KMS-11 (cell line): ENCODE results near the gene ABI3BP.

Source experiments
- H2AFZ ChIP-seq: fragments of 200-600 bp; sonication (generic); 2 replicates; pipeline ENCODE4 v1.6.1; 2016; ENCODE audit warnings: antibody characterized with exemption, mixed run types, low read depth
- H3K27ac ChIP-seq: fragments of 200-600 bp; sonication (generic); 2 replicates; pipeline ENCODE4 v1.6.1; 2016; ENCODE audit warnings: mild to moderate bottlenecking, mixed run types
- H3K27me3 ChIP-seq: fragments of 200-600 bp; sonication (generic); 2 replicates; pipeline ENCODE4 v1.6.1; 2017; ENCODE audit warnings: mild to moderate bottlenecking, low read depth, mixed run types, moderate library complexity; ENCODE audit not compliant: insufficient read depth
- H3K36me3 ChIP-seq: fragments of 200-600 bp; sonication (generic); 2 replicates; pipeline ENCODE4 v1.6.1; 2017; ENCODE audit warnings: mild to moderate bottlenecking, mixed run types; ENCODE audit not compliant: insufficient read depth
- H3K4me1 ChIP-seq: fragments of 200-600 bp; sonication (generic); 2 replicates; pipeline ENCODE4 v1.6.1; 2016; ENCODE audit warnings: mild to moderate bottlenecking, low read depth, mixed run types; ENCODE audit not compliant: poor library complexity, severe bottlenecking
- H3K4me2 ChIP-seq: fragments of 200-600 bp; sonication (generic); 2 replicates; pipeline ENCODE4 v1.7.0; 2016; ENCODE audit warnings: mild to moderate bottlenecking, mixed run types
- H3K4me3 ChIP-seq: fragments of 200-600 bp; sonication (generic); IDR thresholded peaks from 2 replicates; pipeline ENCODE4 v1.6.1; 2017; ENCODE audit warnings: low read depth, low read length, mixed read lengths; ENCODE audit not compliant: insufficient read depth
- H3K79me2 ChIP-seq: fragments of 200-600 bp; sonication (generic); 2 replicates; pipeline ENCODE4 v1.6.1; 2016; ENCODE audit warnings: low read depth, mixed run types; ENCODE audit not compliant: insufficient read depth
- H3K9ac ChIP-seq: fragments of 200-600 bp; sonication (generic); 2 replicates; pipeline ENCODE4 v1.6.1; 2016; ENCODE audit warnings: mild to moderate bottlenecking, mixed run types
- H4K20me1 ChIP-seq: fragments of 200-600 bp; sonication (generic); 2 replicates; pipeline ENCODE4 v1.6.1; 2016; ENCODE audit warnings: mild to moderate bottlenecking, mixed run types; ENCODE audit not compliant: insufficient read depth
- TF ChIP-seq, protein P1 (sequence below): fragments of 200-600 bp; sonication (generic); conservative IDR thresholded peaks from 2 replicates; pipeline ENCODE4 v1.6.1; 2017; ENCODE audit warnings: low read depth, mild to moderate bottlenecking, antibody characterized with exemption, low read length, moderate library complexity, mixed read lengths

Gene ABI3BP

DNA sequence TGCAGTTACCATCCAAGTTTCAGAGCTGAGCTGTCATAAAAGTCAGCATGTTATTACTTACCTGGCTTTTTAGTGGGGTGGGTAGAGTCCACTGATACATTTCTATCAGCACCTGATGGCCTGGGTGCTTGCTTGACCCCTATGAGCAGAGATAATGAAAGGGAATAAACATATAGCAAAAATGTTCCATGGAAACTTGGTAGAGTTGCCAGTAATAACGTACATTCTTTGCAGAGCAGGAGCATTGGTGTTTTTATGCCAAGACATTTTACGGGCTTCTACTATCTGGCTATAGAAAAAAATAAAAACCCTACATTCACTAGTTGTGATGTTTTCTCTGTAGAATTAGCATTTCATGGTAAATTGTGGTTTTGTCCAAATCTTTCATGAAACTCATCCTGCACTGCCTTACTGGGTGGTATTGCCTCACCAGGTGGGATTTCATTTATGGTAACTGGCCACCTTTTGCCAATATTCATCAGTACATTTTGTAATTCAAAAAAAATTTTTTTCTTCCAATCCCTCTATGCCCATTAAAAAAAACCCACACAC lies 213.1 kb downstream of the ABI3BP start:
- TF ChIP-seq, protein P1, sequence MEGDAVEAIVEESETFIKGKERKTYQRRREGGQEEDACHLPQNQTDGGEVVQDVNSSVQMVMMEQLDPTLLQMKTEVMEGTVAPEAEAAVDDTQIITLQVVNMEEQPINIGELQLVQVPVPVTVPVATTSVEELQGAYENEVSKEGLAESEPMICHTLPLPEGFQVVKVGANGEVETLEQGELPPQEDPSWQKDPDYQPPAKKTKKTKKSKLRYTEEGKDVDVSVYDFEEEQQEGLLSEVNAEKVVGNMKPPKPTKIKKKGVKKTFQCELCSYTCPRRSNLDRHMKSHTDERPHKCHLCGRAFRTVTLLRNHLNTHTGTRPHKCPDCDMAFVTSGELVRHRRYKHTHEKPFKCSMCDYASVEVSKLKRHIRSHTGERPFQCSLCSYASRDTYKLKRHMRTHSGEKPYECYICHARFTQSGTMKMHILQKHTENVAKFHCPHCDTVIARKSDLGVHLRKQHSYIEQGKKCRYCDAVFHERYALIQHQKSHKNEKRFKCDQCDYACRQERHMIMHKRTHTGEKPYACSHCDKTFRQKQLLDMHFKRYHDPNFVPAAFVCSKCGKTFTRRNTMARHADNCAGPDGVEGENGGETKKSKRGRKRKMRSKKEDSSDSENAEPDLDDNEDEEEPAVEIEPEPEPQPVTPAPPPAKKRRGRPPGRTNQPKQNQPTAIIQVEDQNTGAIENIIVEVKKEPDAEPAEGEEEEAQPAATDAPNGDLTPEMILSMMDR = no peak
- no peak overlapping the region for H3K4me2 ChIP-seq
- H3K79me2 ChIP-seq = no peaks in the 10 kb centered on the region
- no peaks in the 10 kb centered on the region for H4K20me1 ChIP-seq
- no peak overlapping the region for H2AFZ ChIP-seq
- no peak overlapping the region for H3K4me3 ChIP-seq
- H3K4me1 ChIP-seq = no peaks in the 10 kb centered on the region
- no peaks in the 10 kb centered on the region for H3K27me3 ChIP-seq
- no peak overlapping the region for H3K27ac ChIP-seq
- no peaks in the 10 kb centered on the region for H3K36me3 ChIP-seq
- no peak overlapping the region for H3K9ac ChIP-seq

DNA sequence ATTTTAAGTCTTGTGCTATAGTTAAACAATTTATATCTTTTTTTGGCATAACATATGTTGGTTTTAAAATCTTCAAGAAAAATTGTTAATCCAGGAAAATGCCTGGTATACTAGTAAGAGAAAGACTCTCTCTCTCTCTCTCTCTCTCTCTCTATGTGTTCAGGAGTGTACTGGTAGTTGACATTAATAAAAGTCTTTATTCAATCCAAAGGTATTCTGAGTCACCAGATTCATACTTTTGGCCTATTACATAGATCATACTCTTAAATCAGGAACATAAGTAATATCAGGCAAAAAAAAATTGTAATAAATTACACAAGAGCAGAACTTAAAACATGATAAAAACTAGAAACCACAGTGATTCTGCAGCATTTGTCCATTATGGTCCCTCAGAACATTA lies 213.7 kb downstream of the ABI3BP start:
- no peak overlapping the region for H3K9ac ChIP-seq
- TF ChIP-seq, protein P1 = no peak

DNA sequence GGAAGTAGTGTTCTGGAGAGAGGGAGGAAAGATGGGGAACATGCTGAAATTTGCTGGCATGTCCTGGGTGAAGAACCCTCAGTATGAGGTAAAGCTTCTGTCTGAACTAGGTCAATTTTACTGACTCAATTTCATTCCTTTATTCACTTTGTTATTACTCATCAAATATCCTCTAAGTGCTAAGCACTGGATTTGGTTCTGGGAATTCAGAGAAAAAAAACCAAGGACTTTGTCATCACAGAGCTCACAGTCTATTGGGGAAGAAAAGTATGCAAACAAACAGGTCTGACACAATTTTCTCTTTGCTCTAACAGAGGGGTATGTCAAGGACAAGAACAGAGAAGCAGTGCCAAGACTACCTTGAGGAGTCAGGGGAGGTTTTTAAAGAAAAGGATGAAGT lies 215.9 kb downstream of the ABI3BP start:
- H3K27ac ChIP-seq = no peak overlapping the region
- H3K4me1 ChIP-seq = no peaks in the 10 kb centered on the region
- H3K27me3 ChIP-seq = no peaks in the 10 kb centered on the region
- H3K9ac ChIP-seq = no peak overlapping the region
- no peak overlapping the region for H3K4me2 ChIP-seq
- no peaks in the 10 kb centered on the region for H4K20me1 ChIP-seq
- no peak overlapping the region for H2AFZ ChIP-seq
- H3K36me3 ChIP-seq = no peaks in the 10 kb centered on the region
- no peaks in the 10 kb centered on the region for H3K79me2 ChIP-seq
- TF ChIP-seq, protein P1 = no peak
- H3K4me3 ChIP-seq = no peak overlapping the region

More for the DNA sequence above, 213.7 kb downstream of the ABI3BP start:
- Histone ChIP-seq H3K4me1 (no peaks in the 10 kb centered on the region), H3K79me2 (no peaks in the 10 kb centered on the region), H3K36me3 (no peaks in the 10 kb centered on the region), H3K4me3 (no peak overlapping the region), H2AFZ (no peak overlapping the region), H3K27ac (no peak overlapping the region), H4K20me1 (no peaks in the 10 kb centered on the region), H3K4me2 (no peak overlapping the region), H3K27me3 (no peaks in the 10 kb centered on the region)

DNA sequence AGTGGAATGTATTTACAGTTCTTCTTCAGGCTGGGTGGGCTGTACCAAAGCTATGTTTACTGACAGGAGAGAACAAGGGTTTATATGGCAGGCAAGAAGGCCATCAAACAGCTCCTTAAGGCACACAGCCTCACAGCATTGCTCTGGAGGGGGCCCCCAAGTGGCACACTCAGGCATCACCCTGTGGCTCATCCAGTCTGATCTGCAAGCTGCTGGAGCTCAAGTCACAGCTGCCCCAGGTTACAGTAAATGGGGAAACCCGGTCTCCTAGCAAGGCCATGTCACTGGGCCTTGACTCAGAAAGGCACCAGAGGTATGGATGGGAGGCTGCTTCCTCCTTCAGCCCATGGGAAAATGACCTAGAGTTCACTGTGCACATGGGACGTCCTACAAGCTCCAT lies 216.5 kb downstream of the ABI3BP start:
- Histone ChIP-seq H3K4me1 (no peaks in the 10 kb centered on the region), H3K79me2 (no peaks in the 10 kb centered on the region), H3K4me2 (no peak overlapping the region), H3K27me3 (no peaks in the 10 kb centered on the region), H4K20me1 (no peaks in the 10 kb centered on the region), H3K4me3 (no peak overlapping the region), H2AFZ (no peak overlapping the region), H3K27ac (no peak overlapping the region), H3K36me3 (no peaks in the 10 kb centered on the region), H3K9ac (no peak overlapping the region)
- TF ChIP-seq, protein P1 = no peak
